GM12891 (cell line): Measurements from ENCODE around the gene HDAC4.

Experiments used
- DNase-seq: peaks from one replicate; pipeline ENCODE4 v3.0.0; 2011; ENCODE audit warnings: low spot score; ENCODE audit not compliant: insufficient read length
- FAIRE-seq: peaks from 2 replicates; lab custom pipeline; 2011; peaks lifted over from hg19 to GRCh38; lab: Jason Lieb, UNC
- PAX5 ChIP-seq: IDR thresholded peaks from 2 replicates; pipeline ENCODE4 v1.6.1; 2011; ENCODE audit warnings: low read length, moderate library complexity, mild to moderate bottlenecking; ENCODE audit not compliant: insufficient read depth, severe bottlenecking
- POLR2A ChIP-seq: IDR thresholded peaks from 2 replicates; pipeline ENCODE4 v1.6.1; 2011; ENCODE audit warnings: low read depth, low read length, control low read depth
- POLR2AphosphoS5 ChIP-seq: IDR thresholded peaks from 2 replicates; pipeline ENCODE4 v1.6.1; 2011; ENCODE audit warnings: low read depth, low read length, control low read depth
- POU2F2 ChIP-seq: IDR thresholded peaks from 2 replicates; pipeline ENCODE4 v1.6.1; 2011; ENCODE audit warnings: low read depth, mild to moderate bottlenecking, control low read depth, low read length, moderate library complexity
- SPI1 ChIP-seq: IDR thresholded peaks from 2 replicates; pipeline ENCODE4 v1.6.1; 2011; ENCODE audit warnings: low read depth, low read length, control low read depth
- TAF1 ChIP-seq: IDR thresholded peaks from 2 replicates; pipeline ENCODE4 v1.6.1; 2011; ENCODE audit warnings: low read depth, low read length, control low read depth

Gene HDAC4

GRCh38 chr2:239235311-239235710, 165.5 kb downstream of the HDAC4 start:
- TF ChIP-seq POLR2A (no peak), PAX5 (no peak), POLR2AphosphoS5 (no peak), POU2F2 (no peak), SPI1 (no peak), TAF1 (no peak)
- FAIRE-seq (no peak), DNase-seq (no peak)

GRCh38 chr2:239234191-239235175, 166.3 kb downstream of the HDAC4 start:
- FAIRE-seq (peak; percentile 28), DNase-seq (no peak)
- TF ChIP-seq POLR2A (no peak), PAX5 (peak; percentile 88)

GRCh38 chr2:239233576-239233975, 167.2 kb downstream of the HDAC4 start:
- FAIRE-seq (no peak), DNase-seq (no peak)
- TF ChIP-seq POLR2AphosphoS5, result no peak

- FAIRE-seq, result no peak
- TF ChIP-seq TAF1, result no peak
- no peak for TF ChIP-seq POLR2A
- no peak for TF ChIP-seq POU2F2
- TF ChIP-seq PAX5, result no peak
- TF ChIP-seq POLR2AphosphoS5, result no peak
- no peak for TF ChIP-seq SPI1
These were observed 168.6 kb downstream of the HDAC4 start for GRCh38 chr2:239232195-239232578.

GRCh38 chr2:239231231-239232194, 169.3 kb downstream of the HDAC4 start:
- no peak for FAIRE-seq
- no peak for TF ChIP-seq PAX5
- TF ChIP-seq POLR2AphosphoS5, result no peak
- TF ChIP-seq POLR2A, result no peak
- DNase-seq, result no peak

More at GRCh38 chr2:239232195-239232578, 168.6 kb downstream of the HDAC4 start:
- DNase-seq, result no peak

- no peak for DNase-seq
- TF ChIP-seq SPI1 (no peak), POU2F2 (no peak), POLR2AphosphoS5 (no peak), POLR2A (no peak), PAX5 (no peak), TAF1 (no peak)
- no peak for FAIRE-seq
These were observed 170.3 kb downstream of the HDAC4 start for GRCh38 chr2:239230318-239231052.

GRCh38 chr2:239229545-239230279, 171.1 kb downstream of the HDAC4 start:
- DNase-seq (no peak), FAIRE-seq (peak; percentile 20)
- TF ChIP-seq PAX5, result no peak
- no peak for TF ChIP-seq TAF1
- TF ChIP-seq POLR2AphosphoS5, result no peak
- no peak for TF ChIP-seq POU2F2
- TF ChIP-seq POLR2A, result no peak
- no peak for TF ChIP-seq SPI1

GRCh38 chr2:239227661-239228371, 173.0 kb downstream of the HDAC4 start:
- TF ChIP-seq PAX5 (no peak), POLR2AphosphoS5 (no peak), TAF1 (no peak), SPI1 (no peak), POLR2A (no peak), POU2F2 (no peak)
- FAIRE-seq (peak; percentile 20), DNase-seq (no peak)
